Gastrocnemius medialis (tissue), 4 donors: ENCODE data around the gene SRCAP. TPM values are rescaled to one million over a fixed set of nuclear protein-coding genes. Genes with fewer than 3 reads are reported as not detected.

Experiments used
- ATAC-seq, 2 donors: fragments of 150-250 bp; one replicate each; pipeline ENCODE4 v1.9.1; 2016
- DNase-seq, 2 donors: peaks; one replicate each; pipeline ENCODE4 v3.0.0-alpha.2; 2019
- H3K27ac ChIP-seq, 4 donors: fragments of 200-600 bp; sonication (generic); 1 replicate in 1 of 4; 2 replicates in 3 of 4; pipeline ENCODE4 v1.5.1; 2016 to 2018; ENCODE audit warnings: mild to moderate bottlenecking in 2 of 4, moderate library complexity in 1 of 4
- H3K27me3 ChIP-seq, 3 donors: fragments of 200-600 bp; sonication (generic) in 2 of 3; 1 replicate in 1 of 3; 2 replicates in 2 of 3; pipeline versions ENCODE4 v1.5.1 to v1.6.0; 2016 to 2019; ENCODE audit warnings: mild to moderate bottlenecking in 1 of 3, moderate library complexity in 1 of 3
- H3K36me3 ChIP-seq, 2 donors: fragments of 200-600 bp; sonication (generic) in 1 of 2; one replicate each; pipeline ENCODE4 v1.5.1; 2017 to 2018
- H3K4me1 ChIP-seq, 2 donors: fragments of 200-600 bp; sonication (generic) in 1 of 2; one replicate each; pipeline ENCODE4 v1.5.1; 2016 to 2017; ENCODE audit warnings: mild to moderate bottlenecking in 2 of 2
- H3K4me3 ChIP-seq, 4 donors: fragments of 200-600 bp; sonication (generic) in 3 of 4; 1 replicate in 1 of 4; 2 replicates in 3 of 4; pipeline ENCODE4 v1.5.1; 2016 to 2019; ENCODE audit warnings: mild to moderate bottlenecking in 2 of 4
- H3K9me3 ChIP-seq, 3 donors: fragments of 200-600 bp; sonication (generic) in 2 of 3; 1 replicate in 1 of 3; 2 replicates in 2 of 3; pipeline ENCODE4 v1.5.1; 2016 to 2019
- CTCF ChIP-seq, 5 experiments: fragments of 450-650 bp in 3 of 5; fragments of 200-600 bp in 2 of 5; sonication (generic) in 2 of 5; IDR thresholded peaks in 4 of 5; conservative IDR thresholded peaks in 1 of 5; 1 replicate in 4 of 5; 2 replicates in 1 of 5; pipeline ENCODE4 v1.5.1; 2016 to 2019; ENCODE audit warnings: antibody characterized with exemption in 5 of 5, mild to moderate bottlenecking in 3 of 5, moderate library complexity in 3 of 5
- POLR2A ChIP-seq, 2 donors: fragments of 450-650 bp; IDR thresholded peaks; one replicate each; pipeline ENCODE4 v1.6.1; 2017; ENCODE audit warnings: antibody characterized with exemption in 2 of 2, mild to moderate bottlenecking in 2 of 2, moderate library complexity in 2 of 2
- in situ Hi-C, 4 donors: fragments of 200-750 bp; cut with MboI; loops; one replicate each; pipeline versions ENCODE4 v1.15.0 to v1.8.0; 2017; ENCODE audit warnings: low sequenced_read_pairs in 4 of 4
- intact Hi-C: fragments of 100-400 bp; cut with DNase I; formaldehyde crosslinking; loops from one replicate; pipeline ENCODE4 v1.15.1; 2023; ENCODE audit warnings: low total_unique reads
- total RNA-seq, 4 donors: library from RNA; depleted of rRNA; stranded (reverse); fragments of >200 nt; gene quantifications; one replicate each; pipeline versions ENCODE4 v1.1.0 to v1.2.3, GENCODE V29; 2016

SRCAP gene
- total RNA-seq, 4 donors from 2014 or later: 15.3 to 25.5 (median 21.9) TPM

- peak overlapping the region; percentile 80 to 95 (median 91) for H3K27ac ChIP-seq
- H3K27me3 ChIP-seq: no peaks in the 10 kb centered on the region
- in situ Hi-C loops (no loop called here), intact Hi-C loops (loop anchor here (1.0 kb wide), 1 partner anchor 18 kb away; no protein-coding TSS in a partner anchor)
- DNase-seq (no peak), ATAC-seq (peak in 1 of 2 donors; percentile 55)
- H3K4me3 ChIP-seq: peak overlapping the region; percentile 73 to 95 (median 87)
- H3K36me3 ChIP-seq: peaks cover 0 to 10% of the 10 kb centered on the region in 2 donors
- TF ChIP-seq CTCF (IDR thresholded peaks at IDR 0.05 in 4 of 5, conservative IDR thresholded peaks at IDR 0.05 in 1 of 5) (peak in 1 of 5 experiments; percentile 4), POLR2A (IDR thresholded peaks at IDR 0.05) (no peak)
- peaks cover 15 to 18% of the 10 kb centered on the region in 2 donors for H3K4me1 ChIP-seq
- no peaks in the 10 kb centered on the region for H3K9me3 ChIP-seq
These were observed 88.8 kb downstream of the SRCAP start for GRCh38 chr16:30787613-30788378.

Other genes with a start within 250 kb of the SRCAP start
- gene ITGAL, start 226.4 kb upstream of the SRCAP start, total RNA-seq: 1 to 10 TPM in 1 of 4 donors, under 1 TPM in 2, not detected in 1; 0.16 to 1.9 (median 0.86) TPM
- 100 to 1,000 TPM in 1 of 4 donors, 10 to 100 TPM in 3; 39.8 to 118 (median 69.8) TPM for gene ZNF768, start 172.6 kb upstream of the SRCAP start, total RNA-seq
- 10 to 100 TPM in 3 of 4 donors, 1 to 10 TPM in 1; 8.6 to 17.5 (median 13.1) TPM for gene ZNF747, start 164.3 kb upstream of the SRCAP start, total RNA-seq
- 1 to 10 TPM; 3.7 to 5.5 (median 4.9) TPM for gene ZNF764, start 140.8 kb upstream of the SRCAP start, total RNA-seq
- gene ZNF688, start 127.5 kb upstream of the SRCAP start, total RNA-seq: 10 to 100 TPM; 11.0 to 38.2 (median 18.5) TPM
- gene ZNF785, start 113.5 kb upstream of the SRCAP start, total RNA-seq: 1 to 10 TPM in 2 of 4 donors, under 1 TPM in 2; 0.70 to 3.2 (median 1.0) TPM
- 1 to 10 TPM; 2.9 to 6.3 (median 6.1) TPM for gene ZNF689, start 88.8 kb upstream of the SRCAP start, total RNA-seq
- gene PRR14, start 48.2 kb upstream of the SRCAP start, total RNA-seq: 10 to 100 TPM in 3 of 4 donors, 1 to 10 TPM in 1; 8.8 to 28.4 (median 17.8) TPM
- gene FBRS, start 40.7 kb upstream of the SRCAP start, total RNA-seq: 10 to 100 TPM; 22.0 to 34.8 (median 28.0) TPM
- 10 to 100 TPM in 3 of 4 donors, 1 to 10 TPM in 1; 8.8 to 30.0 (median 21.6) TPM for gene PHKG2, start 49.3 kb downstream of the SRCAP start, total RNA-seq
- gene CFAP119, start 62.9 kb downstream of the SRCAP start, total RNA-seq: 1 to 10 TPM in 2 of 4 donors, under 1 TPM in 1, not detected in 1; 0.73 to 5.8 (median 1.7) TPM
- gene RNF40, start 63.2 kb downstream of the SRCAP start, total RNA-seq: 10 to 100 TPM; 42.8 to 90.0 (median 57.0) TPM
- 10 to 100 TPM in 2 of 4 donors, 1 to 10 TPM in 2; 9.1 to 12.7 (median 10.3) TPM for gene ZNF629, start 88.0 kb downstream of the SRCAP start, total RNA-seq
- gene BCL7C, start 194.9 kb downstream of the SRCAP start, total RNA-seq: 10 to 100 TPM; 16.4 to 24.5 (median 22.3) TPM
- 1 to 10 TPM; 2.3 to 5.6 (median 3.2) TPM for gene CTF1, start 197.4 kb downstream of the SRCAP start, total RNA-seq
- gene FBXL19, start 224.4 kb downstream of the SRCAP start, total RNA-seq: 1 to 10 TPM; 3.4 to 7.9 (median 4.8) TPM
- 10 to 100 TPM; 10.3 to 15.6 (median 12.5) TPM for gene ORAI3, start 249.9 kb downstream of the SRCAP start, total RNA-seq